SU-DHL-6 (cell line): ENCODE results near the gene RAP1GAP.

Experiments used
- H2AFZ ChIP-seq: fragments of 200-600 bp; sonication (generic); 2 replicates; pipeline ENCODE4 v1.6.1; 2014; ENCODE audit warnings: low read depth, mild to moderate bottlenecking, moderate library complexity, mixed read lengths, antibody characterized with exemption, low read length; ENCODE audit not compliant: severe bottlenecking
- H3F3A ChIP-seq: fragments of 200-600 bp; shearing (Covaris generic); 2 replicates; pipeline ENCODE4 v1.6.0; 2016; ENCODE audit warnings: antibody characterized with exemption, mild to moderate bottlenecking; ENCODE audit not compliant: insufficient read depth
- H3K27ac ChIP-seq: fragments of 200-600 bp; sonication (generic); 2 replicates; pipeline ENCODE4 v1.5.1; 2016; ENCODE audit warnings: low read depth, mild to moderate bottlenecking, low read length, moderate library complexity, mixed read lengths
- H3K27me3 ChIP-seq: fragments of 200-600 bp; sonication (generic), shearing (Covaris generic); 2 replicates; pipeline ENCODE4 v1.6.0; 2014; ENCODE audit warnings: mild to moderate bottlenecking, low read length
- H3K36me3 ChIP-seq: fragments of 200-600 bp; sonication (generic); 2 replicates; pipeline ENCODE4 v1.6.1; 2014; ENCODE audit warnings: mild to moderate bottlenecking, low read length, mixed read lengths
- H3K4me2 ChIP-seq: fragments of 300-600, 200-600 bp; shearing (Covaris generic), sonication (generic); 2 replicates; pipeline ENCODE4 v1.6.0; 2014; ENCODE audit warnings: low read length, low read depth, mild to moderate bottlenecking; ENCODE audit not compliant: poor library complexity, severe bottlenecking
- H3K4me3 ChIP-seq: fragments of 200-600 bp; sonication (generic); 2 replicates; pipeline ENCODE4 v1.5.1; 2014; ENCODE audit warnings: antibody characterized with exemption, low read length, mild to moderate bottlenecking, mixed read lengths; ENCODE audit not compliant: insufficient read depth, poor library complexity, severe bottlenecking
- H3K79me2 ChIP-seq: fragments of 200-600 bp; sonication (generic); 2 replicates; pipeline ENCODE4 v1.6.1; 2014; ENCODE audit warnings: mild to moderate bottlenecking, low read length, moderate library complexity; ENCODE audit not compliant: insufficient read depth
- H3K9ac ChIP-seq: fragments of 200-600 bp; sonication (generic); 2 replicates; pipeline ENCODE4 v1.7.0; 2014; ENCODE audit warnings: mild to moderate bottlenecking, low read length
- H3K9me2 ChIP-seq: fragments of 200-600 bp; sonication (generic); replicated peaks from 2 replicates; pipeline ENCODE4 v1.6.1; 2014; ENCODE audit warnings: low read length; ENCODE audit not compliant: insufficient read depth
- H3K9me3 ChIP-seq: fragments of 200-600 bp; sonication (generic); 2 replicates; pipeline ENCODE4 v1.6.1; 2014; ENCODE audit warnings: low read length, mixed read lengths; ENCODE audit not compliant: insufficient read depth
- H4K20me1 ChIP-seq: fragments of 200-600 bp; sonication (generic); 2 replicates; pipeline ENCODE4 v1.6.1; 2014; ENCODE audit warnings: low read depth, mild to moderate bottlenecking, antibody characterized with exemption, low read length, moderate library complexity, mixed read lengths
- CTCF ChIP-seq: fragments of 200-600 bp; sonication (generic); IDR thresholded peaks from one replicate; pipeline ENCODE4 v1.5.1; 2017; ENCODE audit warnings: antibody characterized with exemption, mild to moderate bottlenecking, low read length, moderate library complexity; ENCODE audit not compliant: insufficient read depth, poor library complexity, severe bottlenecking
- EZH2phosphoT487 ChIP-seq: fragments of 200-600 bp; sonication (generic), shearing (Covaris generic); conservative IDR thresholded peaks from 2 replicates; pipeline ENCODE4 v1.6.1; 2018; ENCODE audit warnings: mild to moderate bottlenecking, antibody characterized with exemption, low read length, moderate library complexity, mixed read lengths

Gene RAP1GAP

GRCh38 chr1:21573475-21573874 lies 95.7 kb downstream of the RAP1GAP start:
- TF ChIP-seq EZH2phosphoT487 (no peak), CTCF (no peak)
- Histone ChIP-seq H2AFZ (no peak overlapping the region), H3K9me2 (no peaks in the 10 kb centered on the region), H3K27ac (no peak overlapping the region), H3K79me2 (no peaks in the 10 kb centered on the region), H3K9ac (no peak overlapping the region), H3K4me3 (no peak overlapping the region), H4K20me1 (no peaks in the 10 kb centered on the region), H3K36me3 (no peaks in the 10 kb centered on the region), H3K27me3 (no peaks in the 10 kb centered on the region), H3K4me2 (no peak overlapping the region), H3K9me3 (no peaks in the 10 kb centered on the region), H3F3A (no peaks in the 10 kb centered on the region)

- no peak overlapping the region for H3K4me3 ChIP-seq
- no peak overlapping the region for H2AFZ ChIP-seq
- H3K36me3 ChIP-seq = no peaks in the 10 kb centered on the region
- H3K9ac ChIP-seq = no peak overlapping the region
- H3F3A ChIP-seq = no peaks in the 10 kb centered on the region
- H3K79me2 ChIP-seq = no peaks in the 10 kb centered on the region
- no peak overlapping the region for H3K4me2 ChIP-seq
- H3K27me3 ChIP-seq = no peaks in the 10 kb centered on the region
- no peak overlapping the region for H3K27ac ChIP-seq
- H4K20me1 ChIP-seq = no peaks in the 10 kb centered on the region
- H3K9me2 ChIP-seq = no peaks in the 10 kb centered on the region
- TF ChIP-seq CTCF = no peak
- no peak for TF ChIP-seq EZH2phosphoT487
- H3K9me3 ChIP-seq = no peaks in the 10 kb centered on the region
Measured at GRCh38 chr1:21572735-21573277, 96.4 kb downstream of the RAP1GAP start.

GRCh38 chr1:21572221-21572620 lies 96.9 kb downstream of the RAP1GAP start:
- H3K4me2 ChIP-seq = no peak overlapping the region
- TF ChIP-seq EZH2phosphoT487 = no peak
- TF ChIP-seq CTCF = no peak
- H2AFZ ChIP-seq = no peak overlapping the region
- H3K36me3 ChIP-seq = no peaks in the 10 kb centered on the region
- H3K9ac ChIP-seq = no peak overlapping the region
- no peaks in the 10 kb centered on the region for H3K79me2 ChIP-seq
- H3K9me3 ChIP-seq = no peaks in the 10 kb centered on the region
- no peak overlapping the region for H3K27ac ChIP-seq
- no peaks in the 10 kb centered on the region for H3F3A ChIP-seq
- no peaks in the 10 kb centered on the region for H3K9me2 ChIP-seq
- H3K27me3 ChIP-seq = no peaks in the 10 kb centered on the region
- no peak overlapping the region for H3K4me3 ChIP-seq
- no peaks in the 10 kb centered on the region for H4K20me1 ChIP-seq
